Liver (tissue), 9 donors: ENCODE data around the gene MYLK2. TPM values are rescaled to one million over a fixed set of nuclear protein-coding genes. Genes with fewer than 3 reads are reported as not detected.
"Not testable (repeated sequence)": the region's sequence is repeated elsewhere in the genome, so short reads cannot be mapped to it uniquely, and the experiment has no call there.

Experiments used
- DNase-seq: peaks from one replicate; pipeline ENCODE4 v3.0.0-alpha.2; 2017; ENCODE audit warnings: low spot score
- H3K27ac ChIP-seq, 2 donors: one replicate each; pipeline ENCODE4 v1.7.0; 2013; ENCODE audit warnings: inconsistent platforms in 2 of 2, low read length in 2 of 2, control low read depth in 1 of 2, low read depth in 1 of 2, mild to moderate bottlenecking in 1 of 2
- H3K27me3 ChIP-seq, 4 donors: one replicate each; pipeline versions ENCODE4 v1.6.1 to v1.7.0; 2013; ENCODE audit warnings: low read length in 3 of 4, inconsistent platforms in 1 of 4, mild to moderate bottlenecking in 1 of 4, moderate library complexity in 1 of 4; ENCODE audit not compliant: control insufficient read depth in 4 of 4, insufficient read depth in 4 of 4
- H3K36me3 ChIP-seq, 4 donors: one replicate each; pipeline versions ENCODE4 v1.6.1 to v1.7.0; 2013; ENCODE audit warnings: low read length in 3 of 4, mild to moderate bottlenecking in 3 of 4, low read depth in 1 of 4, moderate library complexity in 1 of 4; ENCODE audit not compliant: control insufficient read depth in 4 of 4, insufficient read depth in 3 of 4
- H3K4me1 ChIP-seq, 4 donors: one replicate each; pipeline versions ENCODE4 v1.6.1 to v1.7.0; 2013; ENCODE audit warnings: low read length in 3 of 4, mild to moderate bottlenecking in 3 of 4, moderate library complexity in 1 of 4; ENCODE audit not compliant: control insufficient read depth in 4 of 4, insufficient read depth in 4 of 4
- H3K4me3 ChIP-seq, 3 donors: one replicate each; pipeline versions ENCODE4 v1.6.1 to v1.7.0; 2013; ENCODE audit warnings: low read length in 3 of 3, control low read depth in 1 of 3, low read depth in 1 of 3, mild to moderate bottlenecking in 1 of 3
- H3K9ac ChIP-seq, 2 donors: one replicate each; pipeline ENCODE4 v1.7.0; 2013; ENCODE audit warnings: low read length in 2 of 2, mild to moderate bottlenecking in 2 of 2, moderate library complexity in 2 of 2, control low read depth in 1 of 2, low read depth in 1 of 2
- H3K9me3 ChIP-seq, 4 donors: one replicate each; pipeline versions ENCODE4 v1.6.1 to v1.7.0; 2013; ENCODE audit warnings: low read length in 3 of 4; ENCODE audit not compliant: control insufficient read depth in 4 of 4
- EGR1 ChIP-seq, 2 donors: IDR thresholded peaks; 2 replicates each; pipeline ENCODE4 v1.6.1; 2016 to 2018; ENCODE audit warnings: antibody characterized with exemption in 2 of 2, low read depth in 2 of 2
- FOXA1 ChIP-seq: IDR thresholded peaks from 2 replicates; pipeline ENCODE4 v1.6.1; 2016; ENCODE audit warnings: antibody characterized with exemption
- FOXA2 ChIP-seq: IDR thresholded peaks from 2 replicates; pipeline ENCODE4 v1.6.1; 2016; ENCODE audit warnings: antibody characterized with exemption
- HNF4G ChIP-seq: IDR thresholded peaks from 2 replicates; pipeline ENCODE4 v1.6.1; 2016; ENCODE audit warnings: antibody characterized with exemption
- NR2F2 ChIP-seq: IDR thresholded peaks from 2 replicates; pipeline ENCODE4 v1.6.1; 2016; ENCODE audit warnings: antibody characterized with exemption
- RAD21 ChIP-seq, 2 donors: IDR thresholded peaks; 2 replicates each; pipeline ENCODE4 v1.6.1; 2016; ENCODE audit warnings: antibody characterized with exemption in 2 of 2, mild to moderate bottlenecking in 2 of 2
- RXRA ChIP-seq, 2 donors: IDR thresholded peaks; 2 replicates each; pipeline ENCODE4 v1.6.1; 2017 to 2018; ENCODE audit warnings: antibody characterized with exemption in 2 of 2, mild to moderate bottlenecking in 1 of 2
- SP1 ChIP-seq: IDR thresholded peaks from 2 replicates; pipeline ENCODE4 v1.6.1; 2018; ENCODE audit warnings: antibody characterized with exemption, mild to moderate bottlenecking
- ZBTB33 ChIP-seq: IDR thresholded peaks from 2 replicates; pipeline ENCODE4 v1.6.1; 2016; ENCODE audit warnings: antibody characterized with exemption
- WGBS: extraction: QIAGEN DNeasy Blood & Tissue Kit; methylation state at CpG from one replicate; pipeline ENCODE4 v1.1.7; 2013; 5-methylcytosine and 5-hydroxymethylcytosine counted together
- polyA plus RNA-seq, 2 donors: library from polyadenylated mRNA; stranded (reverse) in 1 of 2; unstranded in 1 of 2; fragments of 200-250 nt in 1 of 2; fragments of >200 nt in 1 of 2; fragmentation: Nextera tagmentation in 1 of 2; extraction: Ambion mirVana in 1 of 2; gene quantifications; one replicate each; pipeline versions ENCODE4 v1.2.1 to v1.2.3, GENCODE V29; 2013 to 2015
- total RNA-seq, 2 donors: library from RNA; depleted of rRNA; stranded (reverse); fragments of >200 nt; gene quantifications; one replicate each; pipeline ENCODE4 v1.2.3, GENCODE V29; 2014
- TF ChIP-seq, protein P1 (sequence below): IDR thresholded peaks from 2 replicates; pipeline ENCODE4 v1.6.1; 2016; ENCODE audit warnings: antibody characterized with exemption, mild to moderate bottlenecking
- TF ChIP-seq, protein P2 (sequence below): fragments of 150-350 bp; IDR thresholded peaks from 2 replicates; pipeline ENCODE4 v1.5.1; 2017; ENCODE audit warnings: improper control_type of control experiment, low read depth, low read length; ENCODE audit not compliant: missing input control
- TF ChIP-seq, protein P3 (sequence below): IDR thresholded peaks from 2 replicates; pipeline ENCODE4 v1.6.1; 2016; ENCODE audit warnings: antibody characterized with exemption
- donor health status: healthy.
- donor health status: healthy.
- donor health status: healthy.
- donor health status: healthy.
- donor health status: healthy.

MYLK2 gene
- total and polyA plus RNA-seq, 4 donors: 0.08 to 0.19 TPM; not detected in 2

GRCh38 chr20:31813611-31814010 is 5.5 kb upstream of the MYLK2 start:
- Histone ChIP-seq H3K36me3 (no peaks in the 10 kb centered on the region), H3K27me3 (no peaks in the 10 kb centered on the region), H3K4me1 (no peaks in the 10 kb centered on the region), H3K27ac (no peak overlapping the region), H3K9me3 (no peaks in the 10 kb centered on the region), H3K4me3 (no peak overlapping the region), H3K9ac (no peak overlapping the region)
- TF ChIP-seq FOXA1 (no peak), EGR1 (IDR thresholded peaks at IDR 0.05; ENCODE audit: low read depth in 2 of 2) (no peak), FOXA2 (no peak), SP1 (no peak), RXRA (IDR thresholded peaks at IDR 0.05) (no peak), ZBTB33 (no peak), NR2F2 (no peak), RAD21 (IDR thresholded peaks at IDR 0.05) (no peak), HNF4G (no peak)
- TF ChIP-seq, protein P1, sequence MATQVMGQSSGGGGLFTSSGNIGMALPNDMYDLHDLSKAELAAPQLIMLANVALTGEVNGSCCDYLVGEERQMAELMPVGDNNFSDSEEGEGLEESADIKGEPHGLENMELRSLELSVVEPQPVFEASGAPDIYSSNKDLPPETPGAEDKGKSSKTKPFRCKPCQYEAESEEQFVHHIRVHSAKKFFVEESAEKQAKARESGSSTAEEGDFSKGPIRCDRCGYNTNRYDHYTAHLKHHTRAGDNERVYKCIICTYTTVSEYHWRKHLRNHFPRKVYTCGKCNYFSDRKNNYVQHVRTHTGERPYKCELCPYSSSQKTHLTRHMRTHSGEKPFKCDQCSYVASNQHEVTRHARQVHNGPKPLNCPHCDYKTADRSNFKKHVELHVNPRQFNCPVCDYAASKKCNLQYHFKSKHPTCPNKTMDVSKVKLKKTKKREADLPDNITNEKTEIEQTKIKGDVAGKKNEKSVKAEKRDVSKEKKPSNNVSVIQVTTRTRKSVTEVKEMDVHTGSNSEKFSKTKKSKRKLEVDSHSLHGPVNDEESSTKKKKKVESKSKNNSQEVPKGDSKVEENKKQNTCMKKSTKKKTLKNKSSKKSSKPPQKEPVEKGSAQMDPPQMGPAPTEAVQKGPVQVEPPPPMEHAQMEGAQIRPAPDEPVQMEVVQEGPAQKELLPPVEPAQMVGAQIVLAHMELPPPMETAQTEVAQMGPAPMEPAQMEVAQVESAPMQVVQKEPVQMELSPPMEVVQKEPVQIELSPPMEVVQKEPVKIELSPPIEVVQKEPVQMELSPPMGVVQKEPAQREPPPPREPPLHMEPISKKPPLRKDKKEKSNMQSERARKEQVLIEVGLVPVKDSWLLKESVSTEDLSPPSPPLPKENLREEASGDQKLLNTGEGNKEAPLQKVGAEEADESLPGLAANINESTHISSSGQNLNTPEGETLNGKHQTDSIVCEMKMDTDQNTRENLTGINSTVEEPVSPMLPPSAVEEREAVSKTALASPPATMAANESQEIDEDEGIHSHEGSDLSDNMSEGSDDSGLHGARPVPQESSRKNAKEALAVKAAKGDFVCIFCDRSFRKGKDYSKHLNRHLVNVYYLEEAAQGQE: no peak
- TF ChIP-seq, protein P2, sequence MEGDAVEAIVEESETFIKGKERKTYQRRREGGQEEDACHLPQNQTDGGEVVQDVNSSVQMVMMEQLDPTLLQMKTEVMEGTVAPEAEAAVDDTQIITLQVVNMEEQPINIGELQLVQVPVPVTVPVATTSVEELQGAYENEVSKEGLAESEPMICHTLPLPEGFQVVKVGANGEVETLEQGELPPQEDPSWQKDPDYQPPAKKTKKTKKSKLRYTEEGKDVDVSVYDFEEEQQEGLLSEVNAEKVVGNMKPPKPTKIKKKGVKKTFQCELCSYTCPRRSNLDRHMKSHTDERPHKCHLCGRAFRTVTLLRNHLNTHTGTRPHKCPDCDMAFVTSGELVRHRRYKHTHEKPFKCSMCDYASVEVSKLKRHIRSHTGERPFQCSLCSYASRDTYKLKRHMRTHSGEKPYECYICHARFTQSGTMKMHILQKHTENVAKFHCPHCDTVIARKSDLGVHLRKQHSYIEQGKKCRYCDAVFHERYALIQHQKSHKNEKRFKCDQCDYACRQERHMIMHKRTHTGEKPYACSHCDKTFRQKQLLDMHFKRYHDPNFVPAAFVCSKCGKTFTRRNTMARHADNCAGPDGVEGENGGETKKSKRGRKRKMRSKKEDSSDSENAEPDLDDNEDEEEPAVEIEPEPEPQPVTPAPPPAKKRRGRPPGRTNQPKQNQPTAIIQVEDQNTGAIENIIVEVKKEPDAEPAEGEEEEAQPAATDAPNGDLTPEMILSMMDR: no peak
- TF ChIP-seq, protein P3, sequence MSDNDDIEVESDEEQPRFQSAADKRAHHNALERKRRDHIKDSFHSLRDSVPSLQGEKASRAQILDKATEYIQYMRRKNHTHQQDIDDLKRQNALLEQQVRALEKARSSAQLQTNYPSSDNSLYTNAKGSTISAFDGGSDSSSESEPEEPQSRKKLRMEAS: no peak
- no peak for DNase-seq

- 92% methylated on average over 7 of the region's 7 CpGs for WGBS
Observed at GRCh38 chr20:31814142-31814541, 5.0 kb upstream of the MYLK2 start.

More at GRCh38 chr20:31814142-31814541, 5.0 kb upstream of the MYLK2 start:
- not testable (repeated sequence) for H3K9ac ChIP-seq, H3K4me1 ChIP-seq, DNase-seq, H3K9me3 ChIP-seq, H3K4me3 ChIP-seq, H3K27me3 ChIP-seq, H3K36me3 ChIP-seq, H3K27ac ChIP-seq
